ENCODE measurements around the gene PHF14.

Gene PHF14

GRCh38 chr7:11069591-11069990 lies 95.9 kb downstream of the PHF14 start:
- ATAC-seq: no peak
- TF ChIP-seq OSR1 (CRISPR knock-in tag; IDR thresholded peaks at IDR 0.05): no peak
- TF ChIP-seq CSDC2 (CRISPR knock-in tag; IDR thresholded peaks at IDR 0.05): no peak
- TF ChIP-seq ZNF70 (CRISPR knock-in tag; IDR thresholded peaks at IDR 0.05): no peak
- TF ChIP-seq GLIS3 (CRISPR knock-in tag; IDR thresholded peaks at IDR 0.05): no peak
- TF ChIP-seq ARNTL (CRISPR knock-in tag; IDR thresholded peaks at IDR 0.05; ENCODE audit: borderline replicate concordance, low read depth): no peak
- no peak for TF ChIP-seq ZNF565 (CRISPR knock-in tag; conservative IDR thresholded peaks at IDR 0.05; ENCODE audit: low read depth)
- no peak for TF ChIP-seq CREB5 (CRISPR knock-in tag; IDR thresholded peaks at IDR 0.05; ENCODE audit: low read depth)
- no peak for TF ChIP-seq POU6F1 (CRISPR knock-in tag; IDR thresholded peaks at IDR 0.05; ENCODE audit: borderline replicate concordance, low read depth)
- no peak for TF ChIP-seq SNAI2 (CRISPR knock-in tag; IDR thresholded peaks at IDR 0.05)
- TF ChIP-seq ZNF8 (CRISPR knock-in tag; IDR thresholded peaks at IDR 0.05): no peak
- no peak for TF ChIP-seq CSRNP3 (CRISPR knock-in tag; IDR thresholded peaks at IDR 0.05)
- no peak for TF ChIP-seq ISL1 (CRISPR knock-in tag; IDR thresholded peaks at IDR 0.05)
- TF ChIP-seq TOX (CRISPR knock-in tag; IDR thresholded peaks at IDR 0.05; ENCODE audit: borderline replicate concordance): no peak
- no peak for TF ChIP-seq RARB (CRISPR knock-in tag; IDR thresholded peaks at IDR 0.05)
- TF ChIP-seq TCF4 (CRISPR knock-in tag; IDR thresholded peaks at IDR 0.05; ENCODE audit: borderline replicate concordance): no peak
- no peak for TF ChIP-seq PPARA (CRISPR knock-in tag; IDR thresholded peaks at IDR 0.05; ENCODE audit: borderline replicate concordance)
- TF ChIP-seq ZFP3 (CRISPR knock-in tag; IDR thresholded peaks at IDR 0.05): no peak

GRCh38 chr7:11077816-11078215 lies 104.1 kb downstream of the PHF14 start:
- peak; percentile 85 for ATAC-seq
- no peak for TF ChIP-seq CSRNP3 (CRISPR knock-in tag; IDR thresholded peaks at IDR 0.05)
- no peak for TF ChIP-seq CREB5 (CRISPR knock-in tag; IDR thresholded peaks at IDR 0.05; ENCODE audit: low read depth)
- TF ChIP-seq RARB (CRISPR knock-in tag; IDR thresholded peaks at IDR 0.05): no peak

- TF ChIP-seq POU6F1 (CRISPR knock-in tag; IDR thresholded peaks at IDR 0.05; ENCODE audit: borderline replicate concordance, low read depth): no peak
- no peak for TF ChIP-seq OSR1 (CRISPR knock-in tag; IDR thresholded peaks at IDR 0.05)
- TF ChIP-seq ZNF70 (CRISPR knock-in tag; IDR thresholded peaks at IDR 0.05): no peak
- no peak for TF ChIP-seq ESRRG (CRISPR knock-in tag; IDR thresholded peaks at IDR 0.05)
- no peak for TF ChIP-seq ZNF565 (CRISPR knock-in tag; conservative IDR thresholded peaks at IDR 0.05; ENCODE audit: low read depth)
- TF ChIP-seq ZNF8 (CRISPR knock-in tag; IDR thresholded peaks at IDR 0.05): no peak
- no peak for TF ChIP-seq CSRNP3 (CRISPR knock-in tag; IDR thresholded peaks at IDR 0.05)
- no peak for TF ChIP-seq TCF4 (CRISPR knock-in tag; IDR thresholded peaks at IDR 0.05; ENCODE audit: borderline replicate concordance)
- TF ChIP-seq ZC3H10 (CRISPR knock-in tag; IDR thresholded peaks at IDR 0.05): no peak
- no peak for TF ChIP-seq CREB5 (CRISPR knock-in tag; IDR thresholded peaks at IDR 0.05; ENCODE audit: low read depth)
- no peak for TF ChIP-seq CSDC2 (CRISPR knock-in tag; IDR thresholded peaks at IDR 0.05)
- no peak for TF ChIP-seq ZFP30 (CRISPR knock-in tag; IDR thresholded peaks at IDR 0.05)
- no peak for TF ChIP-seq BACH2 (CRISPR knock-in tag; IDR thresholded peaks at IDR 0.05; ENCODE audit: borderline replicate concordance)
- TF ChIP-seq ARNTL (CRISPR knock-in tag; IDR thresholded peaks at IDR 0.05; ENCODE audit: borderline replicate concordance, low read depth): no peak
- ATAC-seq: no peak; the same call in 2 of the 3 replicates
These were observed 104.7 kb downstream of the PHF14 start for GRCh38 chr7:11078247-11078834.
